ENCODE measurements around the gene GREB1L. TPM values are rescaled to one million over a fixed set of nuclear protein-coding genes. Genes with fewer than 3 reads are reported as not detected.

Gene GREB1L
- total and polyA plus RNA-seq, 2 donors (not counting 1 experiment from before 2014, with no cell fraction given), result not detected

GRCh38 chr18:21230436-21230835 lies 11.6 kb upstream of the GREB1L start:
- ATAC-seq (ENCODE audit: low read depth), result no peak
- H3K27ac Mint-ChIP-seq, result no peak overlapping the region
- H3K4me3 Mint-ChIP-seq, result no peak overlapping the region
- no peaks in the 10 kb centered on the region for H3K9me3 Mint-ChIP-seq (ENCODE audit: insufficient read depth)
- intact Hi-C loops (cut with micrococcal nuclease), result no loop called here
- POLR2A ChIA-PET, result no interaction called here
- no peaks in the 10 kb centered on the region for H3K27me3 ChIP-seq (replicated peaks in 1 of 4; ENCODE audit: control extremely low read depth in 1 of 4, control insufficient read depth in 3 of 4, insufficient read depth in 4 of 4, low read length in 3 of 4)
- CTCF ChIA-PET, result no interaction called here
- DNase-seq, result no peak
- no peaks in the 10 kb centered on the region for H3K9me3 ChIP-seq (ENCODE audit: control extremely low read depth in 1 of 3, control insufficient read depth in 2 of 3, insufficient read depth in 1 of 3, low read length in 2 of 3)
- H3K4me2 ChIP-seq (replicated peaks; ENCODE audit: low read depth, low read length, poor library complexity, severe bottlenecking), result no peak overlapping the region
- WGBS (ENCODE audit: insufficient coverage), result no CpG with 5 or more reads among the region's 6 CpGs
- no peaks in the 10 kb centered on the region for H4K20me1 ChIP-seq (ENCODE audit: control insufficient read depth, insufficient read depth, low read length, poor library complexity, severe bottlenecking)
- no peak for TF ChIP-seq EZH2 (IDR thresholded peaks at IDR 0.05; ENCODE audit: borderline replicate concordance, insufficient read depth, low read depth, low read length, poor library complexity, severe bottlenecking)
- TF ChIP-seq CTCF (IDR thresholded peaks at IDR 0.05), result no peak
- H3K79me2 ChIP-seq (ENCODE audit: control insufficient read depth, insufficient read depth, low read length), result no peaks in the 10 kb centered on the region
- H3K27ac ChIP-seq (ENCODE audit: low read length in 2 of 2), result no peak overlapping the region
- peaks cover 6% of the 10 kb centered on the region for H3K27me3 Mint-ChIP-seq
- no peak overlapping the region for H2AFZ ChIP-seq (ENCODE audit: insufficient read depth, low read depth, low read length, poor library complexity, severe bottlenecking)
- H3K9ac ChIP-seq (ENCODE audit: low read length), result no peak overlapping the region
- H3K4me3 ChIP-seq (ENCODE audit: control extremely low read depth in 1 of 5, extremely low read depth in 1 of 5, insufficient read depth in 1 of 5, low read depth in 2 of 5, low read length in 4 of 5), result no peak overlapping the region
- H3K36me3 ChIP-seq (replicated peaks in 1 of 2; ENCODE audit: control extremely low read depth in 1 of 2, control insufficient read depth in 1 of 2, extremely low read depth in 1 of 2, insufficient read depth in 2 of 2, low read length in 1 of 2), result no peaks in the 10 kb centered on the region
- H3K4me1 ChIP-seq (ENCODE audit: control insufficient read depth in 2 of 2, insufficient read depth in 2 of 2, low read length in 2 of 2), result no peaks in the 10 kb centered on the region
- no peaks in the 10 kb centered on the region for H3K4me1 Mint-ChIP-seq

GRCh38 chr18:21241301-21242048 lies 557 bp upstream of the GREB1L start:
- peaks cover 13% of the 10 kb centered on the region for H3K4me1 Mint-ChIP-seq
- Histone ChIP-seq H3K4me2 (replicated peaks; ENCODE audit: low read depth, low read length, poor library complexity, severe bottlenecking) (peak overlapping the region; percentile 30), H3K9me3 (ENCODE audit: control extremely low read depth in 1 of 3, control insufficient read depth in 2 of 3, insufficient read depth in 1 of 3, low read length in 2 of 3) (peaks cover 0 to 7% (median 0%) of the 10 kb centered on the region in 3 donors), H4K20me1 (ENCODE audit: control insufficient read depth, insufficient read depth, low read length, poor library complexity, severe bottlenecking) (no peaks in the 10 kb centered on the region), H3K4me3 (ENCODE audit: control extremely low read depth in 1 of 5, extremely low read depth in 1 of 5, insufficient read depth in 1 of 5, low read depth in 2 of 5, low read length in 4 of 5) (no peak overlapping the region), H3K36me3 (replicated peaks in 1 of 2; ENCODE audit: control extremely low read depth in 1 of 2, control insufficient read depth in 1 of 2, extremely low read depth in 1 of 2, insufficient read depth in 2 of 2, low read length in 1 of 2) (no peaks in the 10 kb centered on the region), H3K27me3 (replicated peaks in 1 of 4; ENCODE audit: control extremely low read depth in 1 of 4, control insufficient read depth in 3 of 4, insufficient read depth in 4 of 4, low read length in 3 of 4) (peaks cover 0 to 31% (median 24%) of the 10 kb centered on the region in 4 experiments), H3K79me2 (ENCODE audit: control insufficient read depth, insufficient read depth, low read length) (no peaks in the 10 kb centered on the region), H3K9ac (ENCODE audit: low read length) (no peak overlapping the region), H3K4me1 (ENCODE audit: control insufficient read depth in 2 of 2, insufficient read depth in 2 of 2, low read length in 2 of 2) (peaks cover 2 to 4% of the 10 kb centered on the region in 2 donors), H2AFZ (ENCODE audit: insufficient read depth, low read depth, low read length, poor library complexity, severe bottlenecking) (peak overlapping the region; percentile 38), H3K27ac (ENCODE audit: low read length in 2 of 2) (no peak overlapping the region)
- H3K9me3 Mint-ChIP-seq (ENCODE audit: insufficient read depth), result no peaks in the 10 kb centered on the region
- ChIA-PET CTCF (no interaction called here), POLR2A (no interaction called here)
- H3K27me3 Mint-ChIP-seq, result peaks cover 53% of the 10 kb centered on the region
- no peak for ATAC-seq (ENCODE audit: low read depth)
- WGBS (ENCODE audit: insufficient coverage), result 2% methylated on average over 30 of the region's 54 CpGs
- H3K27ac Mint-ChIP-seq, result no peak overlapping the region
- H3K4me3 Mint-ChIP-seq, result no peak overlapping the region
- no peak for TF ChIP-seq EZH2 (IDR thresholded peaks at IDR 0.05; ENCODE audit: borderline replicate concordance, insufficient read depth, low read depth, low read length, poor library complexity, severe bottlenecking)
- no peak for TF ChIP-seq CTCF (IDR thresholded peaks at IDR 0.05)
- intact Hi-C loops (cut with micrococcal nuclease), result no loop called here
- no peak for DNase-seq

Measured in B cell (primary cell).